Jurkat, Clone E6-1 (cell line): ENCODE measurements around the gene ERN2.
"Not testable (repeated sequence)": the region's sequence is repeated elsewhere in the genome, so short reads cannot be mapped to it uniquely, and the experiment has no call there.

Experiments
- DNase-seq: peaks from one replicate; pipeline ENCODE4 v3.0.0-alpha.2; 2011; ENCODE audit warnings: low read depth, low spot score
- H3K4me3 ChIP-seq: 2 replicates; pipeline ENCODE4 v1.5.1; 2011; ENCODE audit warnings: mild to moderate bottlenecking, low read length, control low read depth, moderate library complexity

Gene ERN2

GRCh38 chr16:23724096-23724784 lies 11.2 kb upstream of the ERN2 start:
- no peak overlapping the region for H3K4me3 ChIP-seq
- no peak for DNase-seq

DNA sequence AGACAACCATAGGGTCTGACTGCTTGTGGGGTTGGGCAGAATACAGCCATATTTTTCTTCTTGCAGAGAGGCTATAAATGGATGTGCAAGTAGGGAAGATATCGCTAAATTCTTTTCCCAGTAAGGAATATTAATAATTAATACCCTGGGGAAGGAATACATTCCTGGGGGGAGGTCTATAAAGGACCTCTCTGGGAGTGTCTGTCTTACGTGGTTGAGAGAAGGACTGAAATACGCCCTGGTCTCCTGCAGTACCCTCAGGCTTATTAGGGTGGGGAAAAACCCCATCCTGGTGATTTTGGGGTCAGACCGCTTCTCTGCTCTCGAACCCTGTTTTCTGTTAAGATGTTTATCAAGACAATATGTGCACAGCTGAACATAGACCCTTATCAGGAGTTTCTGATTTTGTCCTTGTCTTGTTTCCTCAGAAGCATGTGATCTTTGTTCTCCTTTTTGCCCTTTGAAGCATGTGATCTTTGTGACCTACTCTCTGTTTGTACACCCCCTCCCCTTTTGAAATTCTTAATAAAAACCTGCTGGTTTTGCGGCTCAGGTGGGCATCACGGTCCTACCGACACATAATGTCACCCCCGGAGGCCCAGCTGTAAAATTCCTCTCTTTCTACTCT lies 9.7 kb upstream of the ERN2 start:
- H3K4me3 ChIP-seq, DNase-seq: not testable (repeated sequence)

- no peak for DNase-seq
- no peak overlapping the region for H3K4me3 ChIP-seq
Observed at GRCh38 chr16:23716484-23716883, 3.5 kb upstream of the ERN2 start.

GRCh38 chr16:23711785-23712184 lies 1.2 kb downstream of the ERN2 start:
- no peak for DNase-seq
- no peak overlapping the region for H3K4me3 ChIP-seq

DNA sequence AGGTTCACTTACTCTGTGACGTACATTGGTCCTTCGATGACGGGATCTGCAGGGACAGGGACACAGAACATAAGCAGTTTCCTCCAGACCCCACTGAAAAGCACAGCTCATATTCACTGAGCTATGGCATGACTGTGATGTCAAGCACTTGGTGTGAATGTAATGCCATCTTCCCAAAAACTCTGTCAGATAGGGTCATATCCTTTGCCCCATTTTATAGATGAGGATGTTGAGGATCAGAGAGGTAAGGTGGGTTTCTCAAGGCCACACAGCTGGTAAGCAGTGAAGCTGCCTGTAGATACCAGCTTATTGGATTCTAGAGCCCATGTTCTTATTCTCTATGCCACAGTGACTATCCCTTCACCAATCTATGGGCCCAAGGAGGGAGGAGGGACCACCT lies 2.5 kb downstream of the ERN2 start:
- no peak for DNase-seq
- H3K4me3 ChIP-seq: no peak overlapping the region

- DNase-seq: no peak
- no peak overlapping the region for H3K4me3 ChIP-seq
Observed at GRCh38 chr16:23710008-23710407, 3.0 kb downstream of the ERN2 start.

DNA sequence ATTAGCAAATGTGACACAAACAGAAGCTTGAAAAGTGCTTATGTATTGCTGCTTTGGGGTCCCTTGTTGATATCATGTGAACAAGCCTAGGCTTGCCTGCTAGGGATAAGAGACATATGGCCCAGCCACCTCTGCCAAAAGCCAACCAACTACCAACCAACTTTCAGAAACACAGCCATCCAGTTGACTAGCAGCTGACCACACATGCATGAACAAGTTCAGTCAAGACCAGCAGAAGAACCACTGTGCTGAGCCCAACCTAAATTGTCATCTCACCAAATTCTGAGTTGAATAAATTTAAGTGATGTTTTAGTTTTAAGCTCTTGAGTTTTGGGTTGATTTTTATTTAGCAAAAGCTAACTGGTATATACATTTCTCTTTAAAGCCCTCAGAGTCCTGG lies 3.5 kb downstream of the ERN2 start:
- H3K4me3 ChIP-seq: no peak overlapping the region
- no peak for DNase-seq

GRCh38 chr16:23706439-23706838 lies 6.6 kb downstream of the ERN2 start:
- DNase-seq: no peak
- no peak overlapping the region for H3K4me3 ChIP-seq

- H3K4me3 ChIP-seq: no peak overlapping the region
- no peak for DNase-seq
Observed at GRCh38 chr16:23705517-23705902, 7.5 kb downstream of the ERN2 start.

DNA sequence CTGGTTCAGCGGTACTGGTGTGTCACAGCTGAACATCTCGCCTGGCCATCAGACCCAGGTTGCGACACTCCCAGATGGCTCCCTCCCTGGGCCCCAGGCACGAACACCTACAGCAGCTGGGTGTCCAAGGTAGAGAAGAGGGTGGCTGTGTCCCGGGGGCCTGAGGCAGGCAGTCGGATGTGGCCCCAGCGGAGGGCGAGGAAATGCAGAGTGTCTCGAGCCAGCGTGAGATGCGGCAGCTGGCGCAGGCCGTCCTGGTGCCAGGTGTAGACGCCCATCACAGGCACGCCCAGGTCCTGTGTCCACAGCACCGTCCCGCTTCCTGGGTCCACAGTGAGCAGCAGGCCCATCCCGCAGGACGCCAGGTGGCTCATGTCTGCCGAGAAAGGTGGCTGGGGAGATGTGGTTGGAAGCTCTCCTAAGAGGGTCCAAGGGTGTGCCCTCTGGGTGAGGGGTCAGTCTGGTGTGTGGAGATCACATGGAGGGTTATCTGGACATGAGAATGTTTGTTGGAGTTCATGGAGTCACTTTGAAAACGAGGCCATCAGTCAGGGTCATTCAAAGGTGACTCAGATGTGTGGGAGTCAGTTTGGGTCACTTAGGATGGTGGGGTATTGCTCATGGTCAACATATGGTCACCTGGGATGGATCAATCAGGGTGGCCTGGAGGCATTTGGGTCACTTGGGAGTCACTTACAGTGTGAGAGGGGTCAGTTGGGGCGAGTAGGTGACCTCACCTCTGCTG lies 8.1 kb downstream of the ERN2 start:
- no peak overlapping the region for H3K4me3 ChIP-seq
- DNase-seq: no peak

- no peak overlapping the region for H3K4me3 ChIP-seq
- DNase-seq: no peak
Observed at GRCh38 chr16:23702951-23703350, 10.1 kb downstream of the ERN2 start.

DNA sequence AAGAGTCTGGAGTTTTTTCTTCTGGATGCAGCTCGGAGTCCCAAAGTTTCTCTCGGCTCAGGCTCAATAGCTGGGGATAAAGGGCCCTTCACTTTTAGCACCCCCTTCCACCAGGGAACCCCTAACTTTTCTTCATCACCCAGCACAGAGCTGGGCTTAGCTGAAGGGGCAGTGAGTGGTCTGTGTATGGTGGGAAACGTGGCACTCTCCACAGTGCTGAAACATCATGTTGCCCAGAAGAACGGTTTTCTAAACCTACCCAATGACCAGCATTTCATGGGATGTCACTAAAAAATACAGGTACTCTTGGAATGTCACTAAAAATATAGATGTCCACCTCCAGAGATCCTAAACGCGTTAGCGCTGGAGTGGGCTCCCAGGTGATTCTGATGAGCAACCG lies 12.0 kb downstream of the ERN2 start:
- H3K4me3 ChIP-seq: no peak overlapping the region
- no peak for DNase-seq

DNA sequence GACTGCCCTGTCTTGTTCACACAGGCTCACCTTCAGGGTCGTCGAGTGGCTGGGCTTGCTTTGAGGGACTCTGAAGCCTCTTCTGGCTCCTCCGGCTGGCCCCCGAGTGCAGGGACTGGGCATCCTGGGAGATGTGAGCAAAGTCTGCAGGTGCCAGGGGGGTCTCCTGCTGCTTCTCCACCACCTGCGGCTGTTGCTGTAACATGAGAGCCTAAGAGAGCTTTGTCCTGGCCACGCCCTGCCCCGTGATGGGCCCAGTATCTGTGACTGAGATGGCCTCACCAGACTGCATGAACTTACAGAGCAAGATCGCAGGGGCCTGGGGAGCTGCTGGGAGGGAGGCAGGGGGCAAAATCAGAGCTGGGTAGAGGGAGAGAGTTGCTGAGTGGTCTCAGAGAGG lies 12.5 kb downstream of the ERN2 start:
- DNase-seq: no peak
- H3K4me3 ChIP-seq: no peak overlapping the region

DNA sequence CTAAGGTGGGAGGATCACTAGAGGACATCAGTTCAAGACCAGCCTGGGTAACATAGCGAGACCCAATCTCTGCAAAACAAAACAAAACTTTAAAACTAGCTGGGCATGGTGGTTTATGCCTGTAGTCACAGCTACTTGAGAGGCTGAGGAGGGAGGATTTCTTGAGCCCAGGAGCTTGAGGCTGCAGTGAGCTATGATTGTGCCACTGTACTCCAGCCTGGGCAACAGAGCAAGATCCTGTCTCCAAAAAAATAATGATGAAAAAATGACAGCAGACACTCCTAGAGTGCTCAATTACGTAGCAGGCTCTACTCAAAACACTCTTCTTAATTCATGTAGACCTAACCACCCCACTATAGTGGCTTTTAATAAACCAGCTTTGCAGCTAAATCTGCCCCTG lies 12.9 kb downstream of the ERN2 start:
- DNase-seq: no peak
- H3K4me3 ChIP-seq: no peak overlapping the region

DNA sequence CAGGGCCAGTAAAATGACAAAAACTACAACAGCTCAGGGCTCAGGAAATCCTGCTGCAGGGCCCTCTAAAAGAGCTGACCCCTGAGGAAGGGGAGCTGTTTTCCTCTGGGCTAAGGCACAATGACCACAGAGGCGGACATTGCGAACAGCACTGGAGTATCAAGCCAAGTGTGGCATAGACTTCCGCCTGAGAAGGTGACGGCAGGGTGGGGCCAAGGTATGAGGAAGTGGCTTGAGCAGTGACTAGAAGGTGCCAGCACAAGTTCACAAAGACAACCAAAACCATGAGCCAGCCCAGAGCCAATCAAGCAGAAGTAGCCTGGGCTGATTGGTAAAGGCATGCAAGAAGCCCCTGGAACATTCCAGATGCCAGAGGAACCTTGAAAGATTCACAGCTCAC lies 13.9 kb downstream of the ERN2 start:
- H3K4me3 ChIP-seq: no peak overlapping the region
- DNase-seq: no peak

DNA sequence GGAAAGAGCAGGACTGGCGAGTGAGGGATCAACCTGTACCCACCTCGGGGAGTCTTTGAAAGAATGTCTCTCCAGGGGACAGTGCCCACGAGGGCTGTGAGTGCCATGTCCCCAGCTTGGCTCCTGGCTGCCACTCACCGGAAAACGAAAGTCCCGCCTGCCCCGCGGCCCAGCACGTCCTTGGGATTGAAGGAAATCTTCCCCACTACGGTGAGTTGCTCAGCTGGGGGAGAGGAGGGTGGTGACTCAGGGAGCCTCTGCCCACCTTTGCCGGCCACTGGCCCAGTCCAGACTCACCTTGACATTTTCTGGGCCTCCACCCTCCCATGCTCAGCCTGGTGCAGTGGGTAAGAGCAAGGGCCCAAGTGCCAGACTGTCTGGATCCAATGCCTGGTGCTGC lies 17.3 kb downstream of the ERN2 start:
- DNase-seq: no peak
- no peak overlapping the region for H3K4me3 ChIP-seq

DNA sequence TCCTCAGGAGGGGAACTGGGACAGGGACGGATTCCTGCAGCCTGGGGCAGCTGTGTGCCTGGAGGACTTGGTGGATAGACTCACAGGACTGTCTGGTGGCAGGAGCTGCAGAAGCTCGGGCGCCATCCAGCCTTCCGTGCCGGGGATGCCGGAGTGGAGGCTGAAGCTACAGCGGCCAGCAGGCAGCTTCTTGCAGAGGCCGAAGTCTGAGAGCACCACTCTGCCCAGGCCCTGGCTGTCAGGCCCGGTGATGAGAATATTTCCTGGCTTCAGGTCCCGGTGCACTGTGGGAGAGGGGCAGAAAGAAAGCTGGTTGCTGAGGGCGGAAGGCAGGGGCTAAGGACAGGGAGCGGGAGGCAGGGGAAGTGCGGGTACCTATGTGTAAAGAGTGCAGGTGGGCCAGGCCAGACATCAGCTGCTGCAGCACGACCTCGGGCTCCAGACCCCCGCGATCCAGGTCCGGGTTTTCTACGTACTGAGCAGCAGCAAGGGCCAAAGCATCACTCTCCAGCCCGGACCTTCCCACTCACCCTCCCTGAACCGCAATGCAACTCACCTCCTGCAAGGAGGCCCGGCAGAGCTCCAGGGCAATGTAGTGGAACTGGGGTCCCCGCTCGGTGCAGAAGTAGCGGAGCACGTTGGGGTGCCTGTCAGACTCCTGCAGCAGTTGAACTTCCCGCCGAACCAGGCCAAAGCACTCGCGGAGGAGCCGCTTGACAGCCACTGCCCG lies 18.2 kb downstream of the ERN2 start:
- DNase-seq: no peak
- H3K4me3 ChIP-seq: no peak overlapping the region

GRCh38 chr16:23694265-23694643 lies 18.8 kb downstream of the ERN2 start:
- no peak for DNase-seq
- no peak overlapping the region for H3K4me3 ChIP-seq

DNA sequence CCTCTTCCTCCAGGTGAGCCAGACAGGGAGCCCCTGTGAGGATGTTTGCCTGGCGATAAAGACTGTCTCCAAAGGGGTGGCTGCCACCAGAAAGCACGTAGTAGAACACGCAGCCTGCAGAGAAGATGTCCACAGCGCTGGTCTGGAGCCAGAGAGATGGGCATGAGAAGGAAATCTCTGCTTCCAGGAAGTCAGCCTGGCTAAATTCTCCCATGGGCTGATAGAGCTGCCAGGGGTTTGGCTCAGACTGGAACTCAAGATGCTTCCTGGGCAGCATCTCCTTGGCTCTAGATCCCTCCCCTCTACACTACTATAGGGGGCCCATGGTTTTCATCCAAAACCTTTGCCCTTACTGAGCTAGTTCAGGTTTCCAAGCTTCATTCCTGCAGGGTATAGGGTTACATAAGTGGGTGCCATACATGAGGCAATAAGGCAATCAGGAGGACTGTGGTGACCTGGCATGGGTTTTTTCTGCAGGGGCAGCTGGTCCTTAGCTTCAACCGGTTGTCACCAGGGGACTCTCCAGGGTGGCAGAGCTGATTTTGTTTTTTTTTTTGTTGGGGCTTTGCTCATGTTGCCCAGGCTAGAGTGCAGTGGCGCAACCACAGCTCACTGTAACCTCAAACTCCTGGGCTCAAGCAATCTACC lies 20.7 kb downstream of the ERN2 start:
- no peak overlapping the region for H3K4me3 ChIP-seq
- no peak for DNase-seq
